DMS53 (cell line): ENCODE data around the gene TEKT3.

ENCODE experiments used
- DNase-seq: peaks from one replicate; lab custom pipeline; 2025; lab: John Stamatoyannopoulos, UW

The TEKT3 gene

GRCh38 chr17:15265131-15265530, 76.3 kb downstream of the TEKT3 start, which contains the start of gene PMP22:
PMP22 (minus strand) TSS chr17:15265326; CDS start chr17:15260727, 4,599 bp downstream.
- no peak for DNase-seq

- DNase-seq: peak; percentile 9
These were observed 76.9 kb downstream of the TEKT3 start for GRCh38 chr17:15264542-15264941.

GRCh38 chr17:15263680-15264079, 77.7 kb downstream of the TEKT3 start:
- no peak for DNase-seq

GRCh38 chr17:15263206-15263579, 78.2 kb downstream of the TEKT3 start:
- DNase-seq: no peak

GRCh38 chr17:15262291-15263205, 78.8 kb downstream of the TEKT3 start:
- DNase-seq: no peak

GRCh38 chr17:15261802-15262290, 79.6 kb downstream of the TEKT3 start:
- DNase-seq: no peak

GRCh38 chr17:15261258-15261801, 80.1 kb downstream of the TEKT3 start:
- DNase-seq: no peak

- peak; percentile 62 for DNase-seq
These were observed 80.8 kb downstream of the TEKT3 start for GRCh38 chr17:15260376-15261257.

- DNase-seq: no peak
These were observed 83.4 kb downstream of the TEKT3 start for GRCh38 chr17:15257796-15258512.

- peak; percentile 52 for DNase-seq
These were observed 84.1 kb downstream of the TEKT3 start for GRCh38 chr17:15257258-15257788.

- DNase-seq: no peak
These were observed 84.7 kb downstream of the TEKT3 start for GRCh38 chr17:15256689-15257088.

GRCh38 chr17:15255713-15256454, 85.5 kb downstream of the TEKT3 start:
- no peak for DNase-seq
